OCI-M2 (cell line): Measurements from ENCODE around the gene PITRM1.

Experiments used
- DNase-seq: peaks from one replicate; lab custom pipeline; 2025; ENCODE audit not compliant: unreplicated experiment; lab: John Stamatoyannopoulos, UW

Gene PITRM1

DNA sequence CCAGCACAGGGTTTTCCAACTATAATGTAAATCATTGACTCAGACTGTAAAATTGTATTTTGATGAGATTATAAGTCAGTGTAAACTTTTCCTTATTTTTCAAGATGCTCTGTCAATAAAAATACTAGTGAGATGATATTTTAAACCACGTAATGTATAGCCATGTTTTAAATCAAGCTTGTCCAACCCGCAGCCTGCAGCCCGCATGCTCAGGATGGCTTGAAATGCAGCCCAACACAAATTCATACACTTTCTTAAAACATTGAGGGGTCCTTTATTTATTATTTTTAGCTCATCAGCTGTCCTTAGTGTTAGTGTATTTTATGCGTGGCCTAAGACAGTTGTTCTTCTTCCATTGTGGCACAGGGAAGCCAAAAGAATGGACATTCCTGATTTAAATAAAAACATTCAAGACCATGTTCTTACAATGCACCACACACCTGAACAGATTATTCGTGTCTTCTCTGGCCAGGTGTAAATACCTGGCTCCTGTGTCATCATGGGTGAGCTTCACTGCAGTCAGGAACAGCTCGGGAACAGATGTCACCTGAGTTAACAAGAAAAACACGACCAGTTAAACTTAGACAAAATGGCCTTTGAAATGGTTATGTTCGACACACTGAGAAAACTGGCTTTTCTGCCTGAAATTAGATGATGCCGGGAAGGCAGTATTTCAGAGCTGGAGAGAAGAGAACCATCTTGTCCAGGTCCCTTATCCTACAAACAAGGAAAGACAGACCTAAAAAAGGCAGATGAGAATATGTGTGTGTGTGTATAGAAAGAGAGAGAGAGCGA lies 5.9 kb downstream of the PITRM1 start:
- no peak for DNase-seq

DNA sequence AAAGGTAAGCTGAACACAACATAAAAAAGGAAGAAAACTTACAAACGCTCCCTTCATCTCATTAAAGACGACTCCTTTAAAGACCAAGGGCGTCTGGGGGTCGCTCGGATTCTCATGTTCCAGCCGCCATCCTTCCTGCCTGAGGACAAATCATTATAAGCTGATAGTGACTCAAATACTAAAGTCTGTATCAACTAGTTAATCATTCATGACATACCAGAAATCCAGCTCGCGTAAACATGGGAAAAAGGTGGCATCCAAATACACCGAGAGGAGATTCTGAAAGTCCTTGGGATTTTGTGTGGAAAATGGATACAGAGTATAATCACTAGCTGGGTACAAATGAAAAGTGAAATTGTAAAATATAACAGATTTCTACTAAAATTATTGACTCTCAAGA lies 7.4 kb downstream of the PITRM1 start:
- no peak for DNase-seq

DNA sequence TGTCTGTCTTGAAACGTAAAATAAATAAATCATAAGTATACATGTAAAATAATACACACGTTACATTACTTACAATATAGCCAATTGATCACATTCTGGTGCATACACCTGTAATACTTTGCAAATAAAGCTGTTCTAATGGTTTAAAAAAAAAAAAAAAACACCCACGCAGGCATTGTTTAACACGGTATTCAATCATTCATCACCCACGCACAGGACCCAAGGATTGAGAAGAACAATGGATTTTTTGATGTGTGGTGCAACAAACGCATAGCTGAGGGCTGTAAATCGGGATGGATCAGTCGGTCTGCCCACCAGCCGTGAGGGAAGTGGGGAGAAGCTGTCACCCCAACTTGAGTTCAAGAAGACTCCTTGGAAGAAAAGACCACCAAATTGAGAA lies 8.7 kb downstream of the PITRM1 start:
- no peak for DNase-seq

DNA sequence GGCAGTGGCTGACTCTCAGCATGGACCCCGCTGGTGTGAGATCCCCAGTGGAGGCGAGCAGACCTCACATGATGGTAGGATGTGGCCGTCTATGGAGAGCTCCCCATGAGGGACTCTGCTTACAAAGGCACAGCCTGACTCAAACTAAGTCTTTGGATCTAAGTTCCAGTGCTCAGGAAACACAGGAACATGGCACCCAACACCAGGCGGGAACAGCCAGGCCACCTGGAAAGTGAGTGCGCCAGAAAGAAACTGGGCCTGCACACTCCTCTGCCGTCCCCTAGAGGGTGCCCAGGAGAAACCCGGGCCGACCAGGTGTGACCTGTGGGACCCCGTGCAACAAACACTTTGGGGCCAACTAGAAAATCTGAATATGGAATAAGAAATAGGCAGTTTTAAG lies 10.0 kb downstream of the PITRM1 start:
- DNase-seq = no peak

DNA sequence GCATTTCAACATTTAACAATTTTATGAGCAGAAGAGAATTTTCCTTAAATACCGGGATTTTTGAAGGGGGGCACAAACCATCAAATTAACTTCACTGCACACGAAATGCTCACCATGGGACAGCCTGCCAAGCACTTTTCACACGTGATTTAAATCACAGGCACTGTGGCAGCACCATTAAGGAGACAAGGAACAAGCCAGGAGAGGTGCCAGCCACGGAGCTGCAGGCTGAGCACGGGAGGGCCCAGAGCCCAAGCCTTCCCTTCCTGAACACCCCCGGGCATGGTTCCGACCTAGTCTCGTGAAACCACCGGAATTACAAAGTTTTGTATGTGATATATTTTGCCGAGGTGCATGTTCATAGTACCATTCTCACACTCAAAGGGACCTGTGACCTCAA lies 13.4 kb downstream of the PITRM1 start:
- no peak for DNase-seq

DNA sequence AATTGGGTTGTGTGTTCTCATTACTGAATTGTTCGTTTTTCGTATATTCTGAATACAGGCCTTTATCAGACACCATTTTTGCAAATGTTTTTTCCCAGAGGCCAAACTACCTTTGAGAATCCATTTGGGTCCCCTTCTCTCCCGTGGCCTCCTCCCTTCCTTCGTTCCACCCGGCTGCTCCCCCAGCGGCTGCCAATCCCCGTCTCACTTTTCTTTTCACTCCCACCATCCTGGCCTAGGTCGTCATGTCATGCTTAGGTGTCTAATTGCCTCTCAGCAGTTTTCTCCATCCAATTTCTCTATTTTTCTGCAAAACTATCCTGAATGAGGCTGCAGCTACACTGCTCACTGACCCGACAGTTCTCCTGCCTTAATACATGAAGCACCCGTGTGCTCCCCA lies 17.9 kb downstream of the PITRM1 start:
- DNase-seq = no peak

DNA sequence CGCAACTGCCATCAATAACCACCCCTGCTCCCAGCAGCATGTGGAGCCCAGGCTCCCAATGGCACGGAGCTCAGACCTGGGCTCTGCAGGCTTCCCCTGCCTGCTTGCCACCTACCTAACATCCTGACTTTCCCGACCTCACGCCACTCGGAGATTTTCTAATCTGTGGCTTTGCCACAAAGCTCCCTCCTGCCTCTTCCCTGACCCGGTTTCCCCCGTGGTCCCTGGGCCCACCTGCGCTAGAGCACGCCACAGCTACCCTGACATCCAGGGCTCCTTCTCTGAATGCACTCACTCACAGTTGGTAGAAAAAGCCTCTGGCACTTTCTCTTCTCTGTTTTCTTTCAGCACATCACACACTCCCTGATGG lies 20.0 kb downstream of the PITRM1 start:
- no peak for DNase-seq

DNA sequence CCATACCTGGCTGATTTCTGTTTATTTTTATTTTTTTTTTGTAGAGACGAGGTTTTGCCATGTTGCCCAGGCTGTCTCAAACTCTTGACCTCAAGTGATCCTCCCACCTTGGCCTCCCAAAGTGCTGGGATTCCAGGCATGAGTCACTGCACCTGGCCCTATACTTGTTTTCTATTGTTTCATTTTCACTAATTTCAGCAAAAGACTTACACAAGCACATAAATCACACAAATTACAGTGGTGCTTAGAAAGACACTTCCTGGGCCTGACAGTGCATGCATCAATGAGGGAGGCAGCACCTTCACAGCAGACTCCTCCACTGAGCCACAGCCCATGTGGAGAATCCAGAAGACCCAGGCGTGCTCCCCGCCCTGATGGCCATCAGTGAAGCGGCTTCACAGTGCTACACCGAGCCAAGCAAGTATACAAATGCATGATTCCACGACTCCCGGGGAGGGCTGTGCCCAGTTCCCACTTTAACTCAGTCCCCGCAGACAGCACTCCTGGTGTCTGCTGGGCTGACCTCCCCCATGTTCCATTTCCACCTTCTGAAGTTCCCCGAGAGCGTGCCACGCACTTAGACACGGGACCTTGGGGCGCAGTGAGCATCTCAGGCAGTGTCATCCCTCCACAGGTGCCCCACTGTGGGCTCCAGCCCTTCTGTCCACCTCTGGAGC lies 20.6 kb downstream of the PITRM1 start:
- no peak for DNase-seq

DNA sequence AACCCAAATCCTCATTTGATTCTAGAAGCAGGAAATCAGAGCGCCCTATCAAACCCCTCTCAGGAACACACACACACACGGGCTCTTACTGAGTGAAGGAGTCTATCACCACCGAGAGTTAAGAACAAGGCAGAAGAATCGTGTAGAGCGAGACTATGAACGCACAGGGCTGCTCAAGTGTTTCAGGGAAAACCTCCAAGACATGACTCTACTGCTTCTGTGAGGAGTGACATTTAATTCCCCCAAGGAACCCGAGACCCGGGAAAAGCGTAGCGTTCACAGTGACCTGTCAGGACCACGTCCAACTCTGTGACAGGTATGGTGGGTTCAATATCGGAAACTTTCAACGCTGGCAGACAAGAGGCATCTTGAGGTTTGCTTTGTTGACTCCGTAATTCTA lies 21.6 kb downstream of the PITRM1 start:
- DNase-seq = no peak

DNA sequence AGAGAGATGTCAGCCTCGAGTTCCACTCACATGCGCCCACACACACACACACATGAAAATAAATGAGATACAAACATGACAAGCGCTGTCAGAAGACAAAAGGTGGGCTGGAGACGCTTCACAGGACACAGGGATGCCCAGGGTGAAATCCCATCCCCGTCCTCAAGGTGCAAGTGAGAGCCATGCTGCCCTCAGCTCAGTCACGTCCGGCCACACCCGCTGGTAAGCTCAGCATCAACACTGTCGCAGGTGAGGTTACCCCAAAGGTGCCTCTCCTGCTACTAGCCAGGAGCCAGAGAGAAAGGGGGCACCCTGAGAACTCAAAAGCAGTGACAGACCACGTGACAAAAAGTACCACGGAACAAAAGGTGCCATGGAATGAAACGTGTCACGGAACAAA lies 22.2 kb downstream of the PITRM1 start:
- DNase-seq = no peak

DNA sequence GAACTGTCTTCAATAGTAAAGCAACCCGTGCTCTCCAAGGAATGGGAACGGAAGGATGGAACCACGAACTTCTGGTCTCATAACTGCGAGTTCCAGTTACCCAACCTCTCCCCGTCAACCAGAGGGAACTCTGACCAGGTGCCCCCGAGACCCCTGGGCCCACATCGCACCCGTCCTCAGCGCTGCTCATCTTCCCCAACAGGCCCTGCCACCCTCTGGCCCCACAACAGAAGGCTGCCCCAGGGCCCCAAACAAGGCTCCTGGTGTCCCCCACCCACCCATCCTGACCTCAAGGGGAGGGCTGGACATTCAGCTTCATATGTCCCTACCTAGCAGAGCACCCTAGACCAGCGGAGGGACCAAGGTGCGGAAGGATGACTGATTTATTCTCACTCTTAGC lies 22.7 kb downstream of the PITRM1 start:
- DNase-seq = no peak

DNA sequence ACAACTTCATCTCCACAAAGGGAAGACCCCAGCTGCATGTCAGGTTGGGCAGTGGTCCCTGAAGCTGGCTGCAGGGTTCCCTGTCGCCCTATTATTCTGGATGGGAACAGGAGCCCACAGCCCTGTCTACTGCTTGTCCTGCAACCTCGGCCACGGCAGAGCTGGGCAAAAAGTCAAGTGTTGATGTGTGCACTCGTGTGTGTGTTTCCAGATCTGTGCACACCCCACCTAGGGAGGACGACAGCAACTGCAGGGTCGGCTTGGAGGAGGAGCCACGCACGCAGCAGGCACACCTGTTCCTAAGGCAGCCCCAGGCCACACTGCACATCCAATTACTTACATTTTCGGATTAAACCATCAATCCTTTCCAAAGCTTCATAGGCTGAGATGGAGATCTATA lies 23.6 kb downstream of the PITRM1 start:
- no peak for DNase-seq

DNA sequence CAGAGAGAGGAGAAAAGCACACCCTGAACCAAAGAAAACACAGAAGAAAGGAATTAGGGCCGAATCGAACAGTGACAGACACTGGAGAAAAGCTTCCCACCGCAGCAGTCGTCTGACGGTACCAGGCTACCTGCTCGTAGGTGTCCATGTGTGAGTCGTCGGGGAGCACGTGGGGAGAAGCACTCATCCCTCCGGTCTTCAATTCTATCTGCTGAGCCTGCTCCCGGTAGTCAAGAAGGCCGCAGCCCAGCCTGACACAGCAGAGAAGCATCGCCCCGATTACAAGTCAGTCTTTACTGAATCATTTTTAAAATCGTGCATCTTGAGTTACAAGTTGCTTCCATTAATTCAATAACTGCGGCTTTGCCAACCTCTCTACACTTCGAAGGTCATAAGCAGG lies 24.5 kb downstream of the PITRM1 start:
- DNase-seq = no peak

DNA sequence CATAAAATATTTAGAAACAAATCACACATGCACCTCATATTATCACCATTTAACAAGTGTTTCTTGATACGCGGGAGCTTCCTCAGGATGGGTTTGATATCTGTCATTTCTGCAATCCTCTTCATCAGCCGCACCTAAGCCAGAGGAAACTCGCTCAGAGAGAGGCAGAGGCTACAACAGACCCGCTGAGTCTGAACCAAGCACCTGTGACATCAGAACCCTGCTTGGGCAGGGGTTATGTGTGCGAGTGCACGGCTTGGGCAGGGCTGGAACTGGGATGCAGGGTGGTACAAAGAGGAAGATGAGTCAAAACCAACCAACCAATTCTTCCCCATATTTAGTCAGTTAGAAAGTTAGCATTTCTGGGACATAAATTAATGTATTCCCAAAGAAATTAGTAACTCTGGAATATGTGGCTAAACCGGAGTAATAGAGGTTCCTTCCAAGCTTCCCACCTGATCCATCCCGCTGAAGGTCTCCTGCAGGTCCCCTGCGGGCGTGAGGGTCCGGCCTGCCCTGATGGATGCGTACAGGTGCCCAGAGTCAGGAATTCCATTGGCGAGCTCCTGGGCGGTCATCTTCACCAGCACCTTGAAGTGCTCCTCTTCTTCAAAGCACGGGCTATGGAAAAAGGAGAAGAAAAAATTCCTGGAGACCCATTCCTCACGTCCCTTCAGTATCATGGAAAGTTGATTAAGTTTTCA lies 25.3 kb downstream of the PITRM1 start:
- DNase-seq = no peak

DNA sequence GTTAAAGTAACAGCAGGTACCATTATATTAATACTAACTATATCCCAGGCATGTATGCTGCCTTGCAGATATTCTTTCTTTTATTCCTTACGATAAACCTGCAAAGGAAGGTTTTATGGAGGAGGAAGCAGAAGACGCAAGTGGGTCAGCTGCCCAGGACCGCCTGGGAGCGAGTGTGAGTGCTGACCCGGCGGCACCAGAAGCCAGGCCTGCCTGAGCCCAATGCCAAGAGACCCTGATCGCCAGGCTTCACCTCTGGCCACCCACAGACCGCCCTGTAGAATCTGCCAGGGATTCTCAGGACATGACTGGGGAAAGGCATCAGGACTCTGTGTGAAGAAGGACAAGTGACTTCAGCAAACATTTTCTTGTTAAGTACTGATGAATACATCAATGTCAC lies 26.3 kb downstream of the PITRM1 start:
- DNase-seq = no peak

DNA sequence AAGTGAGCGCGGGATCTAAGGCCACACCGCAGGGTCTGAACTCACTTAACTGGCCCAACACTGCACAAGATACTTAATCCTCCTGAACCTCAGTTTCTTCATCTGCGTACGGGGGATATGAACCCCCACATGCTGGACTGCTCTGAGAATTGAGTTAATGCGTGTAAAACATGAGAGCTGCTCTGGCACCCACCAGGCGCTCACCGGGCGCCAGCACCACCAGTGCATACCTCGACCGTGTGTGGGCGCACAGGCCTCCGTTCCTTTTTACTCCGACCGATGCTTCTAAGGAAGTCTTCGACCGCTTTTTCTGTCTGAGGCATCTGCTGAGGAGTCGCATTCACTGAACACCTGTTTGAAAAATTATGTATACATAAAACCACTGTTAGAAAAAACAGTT lies 27.2 kb downstream of the PITRM1 start:
- no peak for DNase-seq

DNA sequence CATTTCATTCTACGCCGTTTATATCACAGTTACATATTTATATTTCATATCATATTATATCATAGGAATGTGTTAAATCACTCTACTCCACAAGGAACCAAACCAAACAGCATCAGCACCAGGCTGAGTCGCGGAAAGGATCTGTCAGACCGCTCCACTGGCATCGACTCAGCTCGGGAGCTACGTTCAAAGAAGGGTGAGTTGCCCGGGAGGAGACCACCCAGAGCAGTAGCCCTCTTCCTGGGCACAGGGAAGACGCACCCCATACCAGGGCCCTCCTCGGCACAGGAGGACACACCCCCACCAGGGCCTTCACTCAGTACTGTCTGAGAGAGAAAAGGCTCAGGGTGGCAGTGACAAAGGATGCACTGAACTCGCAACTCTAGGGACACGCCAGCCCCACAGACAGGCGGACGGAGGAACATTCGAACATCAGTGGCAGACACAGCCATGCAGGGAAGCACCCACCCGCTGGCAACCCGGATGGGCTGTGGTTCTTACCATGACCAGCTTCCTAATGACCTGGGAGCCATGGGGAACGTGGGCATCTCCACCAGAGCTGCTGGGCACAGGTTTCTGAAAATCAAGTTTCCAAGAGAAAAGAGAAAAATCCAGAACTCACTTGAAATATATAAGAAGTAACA lies 28.7 kb downstream of the PITRM1 start:
- DNase-seq = no peak

DNA sequence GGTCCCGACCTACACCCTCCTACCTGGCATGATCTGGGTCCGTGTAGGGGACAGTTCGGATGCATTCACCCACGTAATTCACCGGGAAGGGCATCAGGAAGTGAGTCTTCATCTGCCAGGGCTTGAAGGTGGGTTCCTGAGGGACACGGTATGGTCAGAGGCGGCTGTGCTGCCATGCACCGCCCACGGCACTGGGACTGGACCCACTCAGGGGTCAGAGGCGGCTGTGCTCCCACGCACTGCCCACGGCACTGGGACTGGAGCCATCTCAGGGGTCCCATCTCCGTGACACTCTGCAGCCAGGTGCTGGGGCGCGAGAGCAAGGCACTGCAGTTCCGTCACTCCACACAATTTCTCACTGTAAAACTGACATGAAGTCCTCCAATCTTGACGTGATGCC lies 29.2 kb downstream of the PITRM1 start:
- no peak for DNase-seq

DNA sequence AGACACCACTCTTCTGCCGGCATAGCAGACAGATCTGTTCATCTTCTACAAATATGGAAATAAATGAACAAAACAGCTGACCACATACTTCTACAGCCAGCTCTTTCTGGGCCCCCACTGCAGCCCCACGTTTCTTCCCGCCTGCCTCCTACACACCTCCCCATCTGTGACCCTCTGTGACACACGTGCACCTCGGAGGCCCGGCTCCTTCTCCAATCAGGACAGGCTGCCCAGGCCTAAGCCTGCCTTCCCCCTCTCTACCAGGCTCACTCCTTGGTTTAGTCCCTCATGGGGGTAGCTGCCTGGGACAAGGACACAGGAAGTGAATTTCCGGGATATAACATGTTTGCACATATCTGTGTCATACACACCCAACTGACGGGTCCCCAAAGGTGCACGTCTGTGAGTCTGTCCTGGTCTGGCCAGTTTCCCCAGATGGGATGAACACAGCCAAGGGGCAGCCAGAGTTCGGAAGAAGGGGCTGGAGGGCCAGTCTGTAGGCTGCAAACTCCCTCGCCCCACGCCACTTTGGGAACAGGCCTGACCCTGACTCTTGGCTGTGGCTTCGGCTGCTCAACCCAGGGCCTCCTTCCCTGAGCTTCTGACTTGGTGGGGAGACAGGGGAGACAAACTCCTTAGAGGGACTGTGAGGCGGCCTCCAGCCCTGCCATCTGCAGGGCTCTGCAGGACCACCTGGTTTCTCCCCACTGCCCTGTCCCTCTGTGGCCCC lies 30.3 kb downstream of the PITRM1 start:
- no peak for DNase-seq

DNA sequence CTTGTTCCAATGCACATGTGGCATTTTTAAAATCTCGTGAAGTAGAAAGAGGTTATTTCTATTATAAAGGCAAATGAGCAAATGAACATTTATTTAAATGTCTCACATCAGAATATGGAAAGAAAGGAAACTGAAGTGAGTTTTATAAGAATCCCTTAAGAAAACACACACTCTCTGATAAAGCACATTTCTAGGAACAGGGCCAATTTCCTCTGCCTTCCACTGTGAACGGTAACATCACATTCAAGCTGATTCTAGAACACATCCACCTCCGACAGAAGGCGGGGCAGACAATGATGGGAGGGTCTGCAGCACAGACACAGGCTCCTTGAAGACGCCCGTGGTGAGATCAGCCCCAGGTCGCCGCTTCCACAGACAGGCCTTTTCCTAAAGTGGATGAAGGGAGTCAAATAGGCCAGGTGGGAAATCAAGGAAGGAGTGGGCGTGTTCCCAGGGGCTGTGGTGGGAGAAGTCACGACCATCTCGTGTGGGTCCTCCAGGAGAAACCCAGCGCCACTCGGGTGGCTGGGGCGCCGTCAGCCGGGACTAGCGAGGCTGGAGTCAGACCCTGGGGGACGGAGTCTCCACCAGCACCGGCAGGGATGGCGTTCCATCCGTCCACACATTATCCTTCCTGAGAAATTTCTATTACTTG lies 31.1 kb downstream of the PITRM1 start:
- DNase-seq = no peak

DNA sequence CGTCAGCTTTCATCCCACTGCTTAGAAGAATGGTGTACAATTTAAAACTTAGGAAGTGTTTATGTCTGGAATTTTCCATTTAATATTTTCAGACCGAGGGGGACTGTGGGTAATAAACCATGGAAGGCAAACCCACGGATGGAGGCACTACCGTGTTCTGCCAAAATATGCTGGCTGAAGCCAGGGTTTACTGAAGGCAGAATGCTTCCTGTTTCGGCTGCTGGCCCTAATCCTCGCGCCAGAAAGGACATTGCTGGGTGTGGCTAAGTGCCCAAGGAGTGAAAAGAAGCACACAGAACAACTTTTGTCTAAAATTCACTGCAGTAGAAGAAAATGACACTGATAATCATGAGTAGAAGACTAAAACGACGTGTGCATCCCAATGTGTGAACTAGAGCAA lies 32.3 kb downstream of the PITRM1 start:
- DNase-seq = no peak
